Activated CD4-positive, alpha-beta T cell treated with anti-CD3 and anti-CD28 coated beads, Interleukin-2, Interleukin-4, amounts not matched to agents 100 ng/mL and 50 ng/mL, durations not matched to agents 16 hours and 8 hours (primary cell): ENCODE data around the gene CFI.

Experiments used
- DNase-seq: peaks from one replicate; pipeline ENCODE4 v3.0.0-alpha.2; 2020; ENCODE audit warnings: low spot score

Gene CFI

DNA sequence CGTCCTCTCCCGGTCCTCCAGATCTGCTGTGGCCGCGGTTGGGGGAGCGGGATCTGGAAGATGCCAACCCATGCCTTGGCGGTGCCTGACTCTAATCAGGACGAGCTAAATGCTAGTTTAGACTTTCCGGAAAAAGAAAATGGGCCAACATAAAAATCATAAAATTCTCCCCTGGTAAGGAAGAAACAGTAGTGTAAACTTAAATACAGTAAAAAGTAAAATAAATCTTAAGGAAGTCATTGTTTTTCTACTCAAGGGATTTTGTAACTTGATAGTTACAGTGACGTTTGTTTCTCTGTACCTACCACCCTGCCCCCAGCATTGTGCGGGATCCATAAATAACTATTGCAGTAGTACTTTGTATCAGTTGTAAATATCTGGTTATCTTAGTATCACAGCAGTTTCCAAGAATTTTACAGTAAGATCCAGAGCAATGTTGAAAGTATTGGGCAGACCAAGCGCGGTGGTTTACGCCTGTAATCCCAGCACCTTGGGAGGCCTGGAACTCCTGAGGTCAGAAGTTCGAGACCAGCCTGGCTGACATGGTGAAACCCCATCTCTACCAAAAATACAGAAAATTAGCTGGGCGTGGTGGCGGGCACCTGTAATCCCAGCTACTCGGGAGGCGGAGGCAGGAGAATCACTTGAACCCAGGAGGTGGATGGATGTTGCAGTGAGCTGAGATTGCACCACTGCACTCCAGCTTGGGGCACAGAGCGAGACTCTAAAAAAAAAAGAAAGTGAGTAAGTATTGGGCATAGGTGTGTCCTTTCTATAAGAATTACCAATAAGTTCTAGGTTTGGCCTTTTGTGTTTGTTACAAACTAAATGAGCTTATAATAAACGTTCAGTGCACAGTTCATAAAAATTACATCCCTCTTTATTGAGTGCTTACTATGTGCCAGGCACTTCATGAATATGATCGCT lies 70.9 kb downstream of the CFI start:
- no peak for DNase-seq

DNA sequence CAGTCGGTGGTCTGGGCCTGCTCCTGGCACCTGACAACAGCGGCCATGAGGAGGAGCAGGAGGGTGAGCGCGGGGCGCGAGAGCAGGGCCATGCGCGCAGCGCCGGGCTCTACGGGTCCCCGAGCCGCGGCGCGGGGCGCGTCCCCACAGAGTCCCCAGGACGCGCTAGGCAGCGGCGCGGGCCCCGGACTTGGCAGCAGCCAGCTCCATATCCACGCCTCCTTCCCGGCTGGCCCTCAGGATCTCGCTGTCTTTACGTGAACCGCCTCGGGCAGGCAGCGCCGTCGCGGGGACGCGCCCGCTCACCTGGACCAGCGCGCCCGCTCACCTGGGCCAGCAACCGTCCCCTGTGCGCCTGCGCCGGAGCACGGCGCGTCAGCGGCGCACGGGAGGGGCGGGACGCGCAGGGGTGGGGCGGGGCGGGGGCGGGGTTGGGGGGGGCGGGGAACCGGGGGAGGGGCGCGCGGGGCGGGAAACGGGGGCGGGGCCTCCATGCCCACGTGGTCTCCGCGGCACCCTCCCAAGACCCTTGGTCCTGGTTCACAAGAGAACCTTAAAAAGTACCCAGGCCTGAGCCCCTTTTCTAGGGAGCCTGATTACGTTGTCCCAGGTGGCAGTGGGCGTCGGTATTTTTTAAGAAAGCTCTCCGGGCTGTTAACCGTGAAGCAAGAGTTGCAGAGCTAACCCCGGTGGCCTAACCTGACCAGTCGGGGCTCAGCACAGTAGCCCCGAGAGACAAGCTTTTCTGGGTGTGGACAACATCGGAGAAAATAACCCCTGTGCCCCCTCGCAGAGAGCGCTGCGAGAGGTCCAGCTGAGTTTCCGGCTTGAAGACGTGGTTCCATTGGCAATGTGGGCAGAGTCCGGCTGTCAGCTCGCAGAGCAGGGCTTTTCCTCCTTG lies 71.8 kb downstream of the CFI start, which contains the start of gene PLA2G12A:
Gene PLA2G12A (minus strand): TSS at position 353 of the 901 bp plus-strand sequence. CDS start 261 bp downstream, at position 92.
- DNase-seq, result peak; percentile 63

DNA sequence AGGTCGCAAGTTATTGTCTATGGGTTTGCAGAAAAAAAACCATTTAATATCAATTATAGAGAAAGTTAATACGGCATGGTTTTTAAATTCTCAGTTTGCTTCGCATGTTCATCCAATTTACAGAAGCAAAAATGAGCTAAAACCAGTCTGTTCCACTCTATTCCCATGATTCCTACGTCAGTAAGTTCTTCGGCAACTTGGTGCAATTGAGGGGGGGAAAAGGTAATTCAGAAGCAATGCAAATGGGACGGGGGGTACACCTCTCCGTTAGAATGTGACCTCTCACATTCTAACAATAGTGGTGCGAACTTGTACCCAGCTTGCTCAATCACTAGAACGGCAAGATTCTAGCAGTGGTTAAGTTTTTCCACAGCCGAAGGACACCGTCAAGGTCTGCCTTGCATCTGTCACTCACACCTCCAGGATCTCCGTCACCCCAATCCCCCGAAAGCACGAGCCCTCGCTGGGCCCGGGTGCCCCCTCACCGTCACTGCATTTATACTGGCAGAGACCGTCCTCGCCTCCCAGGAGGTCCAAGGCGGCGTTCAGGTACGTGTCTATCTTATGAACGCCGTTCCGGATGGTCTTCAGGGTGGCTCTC lies 72.6 kb downstream of the CFI start:
- peak; percentile 4 for DNase-seq

DNA sequence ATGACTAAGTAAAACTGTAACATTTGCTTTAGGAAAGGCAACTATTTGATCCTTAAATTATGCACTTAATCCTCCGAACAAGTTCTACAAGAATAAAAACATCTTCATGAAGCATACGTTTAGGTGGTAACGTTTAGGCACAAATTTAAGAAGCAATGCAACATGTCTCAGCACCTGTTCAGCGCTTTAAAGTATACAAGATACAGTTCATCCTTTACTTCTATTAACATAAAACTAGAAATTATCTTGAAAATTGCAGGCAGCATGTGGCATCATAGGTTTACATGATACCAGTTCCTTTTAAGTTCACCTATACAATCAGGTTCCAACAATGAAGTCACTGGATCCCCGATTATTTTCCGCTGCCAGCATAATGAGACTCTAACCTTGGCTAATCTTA lies 73.4 kb downstream of the CFI start:
- no peak for DNase-seq

DNA sequence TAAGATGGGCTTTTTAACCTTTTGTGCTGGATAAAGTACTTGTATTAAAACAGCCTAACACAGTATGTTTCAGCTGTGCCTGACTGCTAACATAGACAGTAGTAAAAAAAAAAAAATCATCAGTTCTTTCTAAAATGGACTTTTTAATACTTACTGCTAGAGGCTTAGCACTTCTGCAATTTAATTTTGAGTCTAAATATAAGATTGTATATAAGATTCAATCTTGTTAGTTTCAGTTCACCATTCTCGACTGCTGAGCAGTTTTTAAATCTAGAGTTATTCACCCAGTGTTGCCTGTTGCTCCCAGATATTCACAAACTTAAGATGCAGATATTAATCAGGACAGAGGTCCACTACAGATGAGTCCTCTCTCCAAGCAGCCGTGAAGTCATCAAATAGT lies 78.7 kb downstream of the CFI start:
- DNase-seq, result no peak

DNA sequence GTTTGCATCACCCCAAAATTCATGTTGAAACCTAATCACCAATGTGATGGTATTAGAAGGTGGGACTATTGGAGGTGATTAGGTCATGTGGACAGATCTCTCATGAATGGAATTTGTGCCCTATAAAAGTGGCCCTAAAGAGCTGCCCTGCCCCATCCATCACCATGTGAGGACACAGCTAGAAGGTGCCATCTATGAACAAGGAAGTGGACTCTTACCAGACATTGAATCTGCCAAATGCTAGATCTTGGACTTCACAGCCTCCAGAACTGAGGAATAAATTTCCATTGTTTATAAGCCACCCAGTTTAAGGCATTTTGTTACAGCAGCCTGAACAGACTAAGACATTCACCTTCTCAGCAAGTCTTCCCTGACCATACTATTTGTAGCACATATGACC lies 79.4 kb downstream of the CFI start:
- DNase-seq, result no peak

DNA sequence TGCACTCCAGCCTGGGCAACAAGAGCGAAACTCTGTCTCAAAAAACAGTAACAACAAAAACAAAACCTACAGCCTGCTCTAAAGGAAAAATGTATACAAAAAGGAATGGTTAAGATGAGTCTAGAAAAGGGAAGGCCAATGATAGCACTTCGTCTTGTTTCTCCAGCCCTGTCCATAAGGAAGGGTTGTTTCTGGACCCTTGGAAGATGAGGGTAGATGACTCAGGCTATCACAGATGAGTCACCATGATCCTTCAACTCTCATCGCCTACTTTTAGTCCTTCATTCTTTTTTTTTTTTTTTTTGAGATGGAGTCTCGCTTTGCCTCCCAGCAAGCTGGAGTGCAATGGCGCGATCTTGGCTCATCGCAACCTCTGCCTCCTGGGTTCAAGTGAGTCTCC lies 80.8 kb downstream of the CFI start:
- DNase-seq, result no peak

DNA sequence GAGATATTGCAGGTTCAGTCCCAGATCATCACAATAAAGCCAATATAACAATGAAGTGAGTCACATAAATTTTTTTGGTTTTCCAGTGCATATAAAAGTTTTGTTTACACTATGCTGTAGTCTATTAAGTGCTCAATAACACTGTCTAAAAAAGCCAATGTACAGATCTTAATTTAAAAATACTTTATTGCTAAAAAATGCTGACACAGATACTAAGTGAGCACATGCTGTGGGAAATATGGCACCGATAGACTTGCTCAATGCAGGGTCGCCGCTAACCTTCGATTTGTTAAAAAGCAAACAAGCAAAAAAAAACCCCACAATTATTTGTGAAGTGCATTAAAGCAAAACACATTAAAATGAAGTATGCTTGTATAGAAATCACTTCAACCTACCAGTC lies 82.2 kb downstream of the CFI start:
- no peak for DNase-seq

DNA sequence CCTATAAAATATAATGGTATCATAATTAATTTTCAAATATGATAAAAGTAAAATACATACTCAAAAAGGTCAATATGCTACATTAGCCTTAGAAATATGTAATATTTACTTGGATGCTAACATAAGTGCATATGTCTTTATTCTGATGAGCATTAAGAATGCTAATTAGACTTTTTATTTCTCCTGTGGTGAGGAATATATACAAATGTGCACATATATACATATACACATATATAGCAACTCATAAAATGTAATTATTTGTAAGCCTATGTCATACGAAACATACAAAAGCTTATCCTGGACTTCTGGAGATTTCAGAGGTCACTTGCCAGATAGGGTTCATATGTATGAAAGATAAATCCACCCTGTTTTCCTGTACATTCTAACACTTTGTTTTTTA lies 83.0 kb downstream of the CFI start:
- no peak for DNase-seq

DNA sequence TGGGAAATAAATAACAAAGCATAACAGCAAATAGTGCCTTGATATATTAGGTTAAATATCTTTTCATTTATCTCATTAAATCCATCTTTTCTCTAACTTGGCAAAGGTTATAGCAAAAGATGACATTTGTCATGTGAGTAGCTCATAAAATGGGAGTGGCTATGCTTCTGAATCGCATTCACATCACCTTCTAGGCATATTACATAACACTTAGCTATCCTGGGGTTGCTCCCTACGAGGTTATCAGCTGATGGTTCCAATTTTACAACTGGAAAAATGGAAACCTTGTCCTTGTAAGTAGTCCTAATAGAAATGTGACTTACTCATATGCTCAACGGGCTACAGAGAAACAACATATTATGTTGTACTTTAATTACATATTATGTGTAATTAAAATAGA lies 88.3 kb downstream of the CFI start:
- DNase-seq, result no peak

DNA sequence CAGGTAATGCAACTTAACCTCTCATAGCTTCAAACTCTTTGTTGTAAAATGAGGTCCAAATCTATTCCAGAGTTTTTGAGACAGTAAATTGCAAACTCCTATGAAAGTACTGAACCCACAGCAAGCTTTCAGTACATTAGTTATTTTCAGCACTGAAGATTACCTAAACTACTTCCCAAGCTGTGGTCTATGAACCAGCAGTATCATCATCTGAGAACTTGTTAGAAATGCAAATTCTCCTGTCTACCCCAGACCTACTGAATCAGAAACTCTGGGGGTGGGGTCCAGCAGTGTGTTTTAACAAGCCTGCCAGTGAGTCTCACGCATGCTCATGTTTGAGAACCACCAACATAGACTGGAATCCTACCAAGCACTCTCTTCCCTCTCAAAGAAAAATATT lies 92.8 kb downstream of the CFI start:
- no peak for DNase-seq

DNA sequence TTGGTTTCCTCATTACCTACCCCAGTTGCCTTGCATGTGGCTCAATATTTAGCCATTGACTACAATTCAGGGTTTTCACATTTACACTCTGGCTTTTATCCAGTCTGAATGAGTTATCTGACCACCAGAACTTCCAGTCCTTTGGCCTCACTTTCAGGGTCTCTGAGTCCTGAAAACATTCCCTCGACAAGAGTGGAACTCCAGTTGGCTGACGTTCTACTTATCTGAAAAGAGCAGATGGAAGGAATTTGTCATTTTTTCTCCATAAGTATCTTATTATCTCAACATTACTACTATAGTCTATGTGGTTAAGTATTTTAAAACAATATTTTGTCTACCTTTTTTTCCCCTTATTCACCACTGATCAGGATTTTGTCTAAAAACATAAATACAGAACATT lies 93.4 kb downstream of the CFI start:
- DNase-seq, result no peak

DNA sequence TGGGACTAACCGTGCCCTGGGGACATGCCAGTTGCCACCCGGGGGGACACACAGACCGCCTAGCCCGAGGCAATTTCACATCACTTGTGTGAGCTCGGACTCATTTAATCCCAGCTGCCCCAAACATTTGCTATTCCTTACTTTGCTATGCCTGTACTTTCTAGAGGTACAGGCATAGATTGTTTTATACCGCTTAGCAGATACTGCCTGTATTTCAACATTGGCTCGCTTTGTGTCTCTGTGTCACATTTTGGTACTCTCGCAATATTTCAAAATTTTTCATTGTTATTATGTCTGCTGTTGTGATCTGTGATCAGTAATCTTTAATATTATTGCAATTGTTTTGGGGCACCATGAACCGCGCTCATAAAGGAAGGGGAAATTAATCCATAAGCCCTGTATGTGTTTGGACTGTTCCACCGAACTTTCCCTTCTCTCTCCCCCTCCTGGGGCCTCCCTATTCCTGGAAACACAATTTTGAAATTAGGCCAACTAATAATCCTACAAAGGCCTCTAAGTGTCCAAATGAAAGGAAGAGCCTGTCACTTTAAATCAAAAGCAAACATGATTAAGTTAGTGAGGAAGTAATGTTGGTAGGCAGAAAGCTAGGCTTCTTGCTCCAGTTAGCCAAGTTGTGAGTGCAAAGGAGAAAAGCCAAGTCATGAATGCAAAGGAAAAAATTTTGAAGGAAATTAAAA lies 98.0 kb downstream of the CFI start:
- DNase-seq, result no peak

DNA sequence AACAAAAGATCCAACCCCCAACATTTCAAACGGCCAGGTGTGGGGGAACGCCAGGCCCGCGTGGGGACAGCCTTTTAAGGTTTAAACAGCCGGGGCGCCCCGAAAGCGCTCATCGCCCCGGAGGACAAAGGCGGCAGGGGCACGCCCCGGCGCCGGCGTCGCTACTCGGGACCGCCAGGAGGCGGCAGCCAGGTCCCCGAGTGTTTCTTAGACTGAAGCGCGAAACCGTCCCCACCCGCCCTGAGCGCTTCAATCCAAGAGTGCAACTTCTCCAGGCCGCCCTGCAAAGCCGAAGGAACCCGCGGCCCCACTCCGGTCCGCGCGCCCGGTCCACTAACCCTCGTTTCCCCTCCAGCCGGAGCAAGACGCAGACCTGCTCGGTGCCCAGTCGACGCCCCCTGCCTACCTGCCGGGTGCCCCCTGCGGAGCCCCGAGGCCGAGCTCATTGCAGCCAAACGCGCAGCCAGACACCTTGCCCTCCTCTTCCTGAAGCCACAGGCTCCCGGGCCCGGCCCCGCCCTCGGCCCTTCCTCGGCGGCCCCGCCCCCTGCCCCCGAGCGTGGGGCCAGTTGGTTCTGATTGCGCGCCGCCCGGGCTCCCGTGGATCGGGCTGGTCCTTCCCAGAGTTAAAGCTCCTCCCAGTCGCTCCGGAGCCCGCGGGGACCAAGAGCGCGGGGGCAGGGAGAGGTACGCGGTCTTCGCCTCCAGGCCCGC lies 98.7 kb downstream of the CFI start, which contains the start of gene CASP6:
Gene CASP6 (minus strand): TSS at position 496 of the 714 bp plus-strand sequence. CDS start 50 bp downstream, at position 446.
- DNase-seq, result peak; percentile 65

DNA sequence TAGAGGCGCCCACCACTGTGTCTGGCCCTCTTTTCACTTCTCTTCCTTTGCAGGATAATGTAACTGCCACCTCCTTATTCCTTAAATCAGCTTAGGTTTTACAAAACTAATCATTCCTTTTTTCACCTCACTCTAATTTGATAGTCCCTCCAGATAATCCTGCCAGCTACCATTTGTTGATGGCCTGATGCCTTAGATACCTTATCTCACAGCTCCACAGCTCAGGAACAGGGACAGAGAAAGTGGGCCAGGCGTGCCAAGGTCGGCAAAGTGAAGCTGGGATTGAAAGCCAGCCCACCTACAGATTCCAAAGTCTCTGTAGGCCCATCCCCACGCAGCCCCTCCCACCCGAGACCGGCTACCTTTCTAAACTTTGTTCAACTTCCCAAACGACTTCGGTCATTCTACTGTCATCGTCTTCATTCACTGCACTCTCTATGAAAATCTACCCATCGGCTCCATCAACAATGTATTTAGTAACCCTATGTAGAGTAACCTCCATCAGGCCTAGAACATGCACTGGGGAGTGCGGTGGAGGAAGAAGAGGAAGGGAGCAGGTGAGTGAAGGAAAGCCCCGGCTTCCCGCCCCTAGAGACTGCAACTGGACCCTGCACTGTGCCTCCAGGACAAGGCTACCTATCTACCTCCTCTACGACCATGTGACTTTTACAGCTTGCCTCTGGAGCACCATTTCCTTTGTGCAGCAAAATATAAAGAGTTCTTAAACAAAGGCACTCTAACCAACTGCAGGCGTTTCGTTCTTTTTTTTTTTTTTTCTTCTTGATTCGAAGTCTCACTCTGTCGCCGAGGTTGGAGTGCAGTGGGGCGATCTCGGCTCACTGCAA lies 100.0 kb downstream of the CFI start:
- no peak for DNase-seq

DNA sequence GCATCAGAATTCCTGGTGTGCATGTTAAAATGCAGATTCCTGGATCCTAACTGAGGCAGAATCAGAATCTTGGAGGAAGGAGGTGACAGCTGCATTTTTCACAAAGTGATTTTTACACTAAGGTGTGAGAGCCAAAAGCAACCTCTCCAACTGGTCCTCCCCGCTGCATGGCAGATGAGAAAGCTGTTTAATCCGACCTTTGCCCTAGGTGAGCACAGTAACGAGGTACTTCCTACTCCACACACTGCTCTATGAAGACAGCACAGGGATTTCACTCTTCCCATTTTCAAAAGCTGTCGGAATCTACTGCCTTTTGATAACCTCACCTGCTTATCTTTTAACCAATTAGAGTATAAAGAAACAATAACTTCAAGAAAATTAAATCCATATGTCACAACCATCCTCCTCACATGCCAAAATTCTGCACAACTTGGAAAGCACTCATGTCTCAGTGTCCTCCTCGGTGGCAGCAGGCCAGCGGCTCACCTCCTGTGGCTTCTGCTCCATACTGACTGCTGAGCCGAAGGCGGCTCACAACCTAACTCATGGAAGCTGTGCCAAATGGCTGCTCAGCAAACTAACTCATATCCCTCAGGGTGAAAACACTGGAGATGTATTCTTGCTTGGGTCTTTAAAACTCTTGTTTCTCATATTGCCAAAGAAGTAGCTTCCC lies 102.1 kb downstream of the CFI start:
- DNase-seq, result no peak

DNA sequence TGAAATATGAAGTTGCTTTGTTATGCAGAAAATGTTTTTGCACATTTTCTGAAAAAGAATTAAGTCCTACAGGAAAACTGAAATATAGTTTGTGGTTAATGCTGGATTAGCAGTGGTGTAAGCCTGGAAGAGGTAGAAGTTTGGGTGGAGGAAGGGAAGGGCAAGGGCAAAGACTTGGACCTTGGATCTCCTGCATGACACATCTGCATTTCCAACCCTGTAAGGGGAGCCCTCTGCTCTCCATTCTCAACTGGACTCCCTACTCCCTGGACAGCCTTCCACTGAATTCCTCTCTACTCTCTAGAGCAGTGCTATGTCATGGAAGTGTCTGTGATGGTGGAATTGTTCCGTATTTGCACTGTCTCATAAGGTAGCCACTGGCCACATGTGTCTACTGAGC lies 103.1 kb downstream of the CFI start:
- no peak for DNase-seq

DNA sequence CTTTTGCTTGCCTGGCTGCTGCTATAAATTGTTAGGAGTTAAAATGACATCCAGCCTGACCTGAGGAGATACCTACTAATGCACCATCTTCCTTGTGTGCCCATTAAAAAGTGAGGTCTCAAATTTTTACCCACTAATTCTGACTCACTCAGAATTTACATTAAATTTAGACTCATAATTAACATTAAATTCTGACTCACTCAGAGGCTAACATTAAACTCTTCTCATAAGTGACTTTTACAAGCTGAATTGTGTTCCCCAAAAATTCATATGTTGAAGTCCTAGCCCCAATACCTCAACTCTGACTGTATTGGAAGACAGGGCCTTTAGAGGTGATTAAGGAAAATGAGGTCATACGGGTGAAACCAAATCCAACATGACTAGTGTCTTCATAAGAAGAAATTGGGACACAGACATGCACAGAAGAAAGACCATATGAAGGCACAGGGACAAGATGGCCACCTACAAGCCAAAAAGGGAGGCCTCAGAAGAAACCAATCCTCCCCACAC lies 110.3 kb downstream of the CFI start:
- no peak for DNase-seq
